GM23248 (cell line): Measurements from ENCODE around the gene MRPL23.

ENCODE experiments used
- EZH2 ChIP-seq: fragments of 200-600 bp; sonication (generic); IDR thresholded peaks from 2 replicates; pipeline ENCODE4 v1.6.1; 2018; ENCODE audit warnings: antibody characterized with exemption, mild to moderate bottlenecking; ENCODE audit not compliant: insufficient read depth, poor library complexity, severe bottlenecking
- EZH2phosphoT487 ChIP-seq: fragments of 200-600 bp; sonication (generic); IDR thresholded peaks from 2 replicates; pipeline ENCODE4 v1.6.1; 2018; ENCODE audit warnings: antibody characterized with exemption, moderate library complexity, mild to moderate bottlenecking, low read depth; ENCODE audit not compliant: insufficient read depth

GRCh38 chr11:1924646-1925372, 22.3 kb upstream of the MRPL23 start:
- TF ChIP-seq EZH2 (no peak), EZH2phosphoT487 (no peak)
